BLaER1 treated with 17β-estradiol and CSF1 and Interleukin-3, amounts not matched to agents 10 nM and 100 nM (cell line): ENCODE data around the gene CAPN12.
"Not testable (repeated sequence)": the region's sequence is repeated elsewhere in the genome, so short reads cannot be mapped to it uniquely, and the experiment has no call there.

ENCODE experiments used
- H3K27ac ChIP-seq, 11 experiments: shearing (Covaris generic); formaldehyde crosslinking; 2 replicates each; pipeline ENCODE4 v1.8.1; 2022
- H3K27me3 ChIP-seq, 11 experiments: shearing (Covaris generic); formaldehyde crosslinking; 2 replicates each; pipeline ENCODE4 v1.8.1; 2022
- H3K36me3 ChIP-seq, 11 experiments: shearing (Covaris generic); formaldehyde crosslinking; 2 replicates each; pipeline ENCODE4 v1.8.1; 2022
- H3K4me1 ChIP-seq, 10 experiments: shearing (Covaris generic); formaldehyde crosslinking; 2 replicates each; pipeline ENCODE4 v1.8.1; 2022
- H3K4me2 ChIP-seq, 11 experiments: shearing (Covaris generic); formaldehyde crosslinking; 2 replicates each; pipeline ENCODE4 v1.8.1; 2022
- H3K4me3 ChIP-seq, 10 experiments: shearing (Covaris generic); formaldehyde crosslinking; 2 replicates each; pipeline ENCODE4 v1.8.1; 2022
- H3K9ac ChIP-seq, 11 experiments: shearing (Covaris generic); formaldehyde crosslinking; 2 replicates each; pipeline ENCODE4 v1.8.1; 2022
- H3K9me3 ChIP-seq, 11 experiments: shearing (Covaris generic); formaldehyde crosslinking; replicated peaks in 1 of 11; 2 replicates each; pipeline ENCODE4 v1.8.1; 2022
- H4K20me1 ChIP-seq, 11 experiments: shearing (Covaris generic); formaldehyde crosslinking; 2 replicates each; pipeline ENCODE4 v1.8.1; 2022
- Cebpa-rat ChIP-seq, 11 experiments: shearing (Covaris generic); IDR thresholded peaks; 2 replicates each; pipeline ENCODE4 v1.8.1; 2022

CAPN12 gene

GRCh38 chr19:38744298-38744681, at the start of gene CAPN12:
Gene CAPN12 (minus strand): TSS chr19:38744474. CDS start chr19:38744165, 309 bp downstream.
- Histone ChIP-seq H3K9me3 (no peaks in the 10 kb centered on the region), H4K20me1 (no peaks in the 10 kb centered on the region), H3K27ac (no peak within 1 kb of the TSS), H3K4me3 (no peak within 1 kb of the TSS), H3K4me2 (no peak within 1 kb of the TSS), H3K9ac (no peak within 1 kb of the TSS), H3K36me3 (no peaks in the 10 kb centered on the region), H3K4me1 (no peaks in the 10 kb centered on the region), H3K27me3 (no peaks in the 10 kb centered on the region)
- TF ChIP-seq Cebpa-rat (IDR thresholded peaks at IDR 0.05): no peak

- H3K27ac ChIP-seq: no peak overlapping the region
- peaks cover 0 to 9% (median 0%) of the 10 kb centered on the region in 11 experiments; a peak in 5 of 22 replicates for H3K9me3 ChIP-seq
- H3K9ac ChIP-seq: no peak overlapping the region
- H3K4me2 ChIP-seq: no peak overlapping the region
- no peak overlapping the region for H3K4me3 ChIP-seq
- peaks cover 0 to 8% (median 3%) of the 10 kb centered on the region in 10 experiments; a peak in 5 of 20 replicates for H3K4me1 ChIP-seq
- H4K20me1 ChIP-seq: no peaks in the 10 kb centered on the region
- H3K27me3 ChIP-seq: peaks cover 13 to 23% (median 21%) of the 10 kb centered on the region in 11 experiments
- H3K36me3 ChIP-seq: no peaks in the 10 kb centered on the region
- no peak for TF ChIP-seq Cebpa-rat (IDR thresholded peaks at IDR 0.05)
These were observed 49.4 kb upstream of the CAPN12 start for GRCh38 chr19:38793671-38794070.

- H3K4me2 ChIP-seq: no peak overlapping the region
- no peak overlapping the region for H3K4me3 ChIP-seq
- no peaks in the 10 kb centered on the region for H3K36me3 ChIP-seq
- H3K9ac ChIP-seq: no peak overlapping the region
- peaks cover 0 to 9% (median 0%) of the 10 kb centered on the region in 11 experiments; a peak in 5 of 22 replicates for H3K9me3 ChIP-seq
- no peak for TF ChIP-seq Cebpa-rat (IDR thresholded peaks at IDR 0.05)
- H3K27me3 ChIP-seq: peaks cover 13 to 23% (median 21%) of the 10 kb centered on the region in 11 experiments
- H4K20me1 ChIP-seq: no peaks in the 10 kb centered on the region
- H3K27ac ChIP-seq: no peak overlapping the region
- peaks cover 0 to 8% (median 3%) of the 10 kb centered on the region in 10 experiments; a peak in 5 of 20 replicates for H3K4me1 ChIP-seq
These were observed 48.9 kb upstream of the CAPN12 start for GRCh38 chr19:38793177-38793576.

- no peak for TF ChIP-seq Cebpa-rat (IDR thresholded peaks at IDR 0.05)
- H3K4me2 ChIP-seq: peak overlapping the region; percentile 7 to 59 (median 34); a peak in 12 of 22 replicates
These were observed 48.2 kb upstream of the CAPN12 start for GRCh38 chr19:38792250-38793111.

GRCh38 chr19:38791451-38792064, 47.3 kb upstream of the CAPN12 start:
- H3K4me2 ChIP-seq, H3K27ac ChIP-seq, H3K4me3 ChIP-seq: not testable (repeated sequence)

More at GRCh38 chr19:38792250-38793111, 48.2 kb upstream of the CAPN12 start:
- H3K27ac ChIP-seq: peak overlapping the region in 5 of 11 experiments; percentile 28 to 46 (median 33); a peak in 3 of 22 replicates
- no peaks in the 10 kb centered on the region for H4K20me1 ChIP-seq
- H3K9ac ChIP-seq: no peak overlapping the region
- H3K27me3 ChIP-seq: peaks cover 13 to 23% (median 21%) of the 10 kb centered on the region in 11 experiments
- 0 out of 20 replicates have a peak overlapping the region, but pooled peaks of 1 of the 10 experiments have one; percentile 17 for H3K4me3 ChIP-seq
- H3K9me3 ChIP-seq: peaks cover 0 to 9% (median 0%) of the 10 kb centered on the region in 11 experiments; a peak in 5 of 22 replicates
- H3K36me3 ChIP-seq: no peaks in the 10 kb centered on the region
- H3K4me1 ChIP-seq: peaks cover 0 to 8% (median 3%) of the 10 kb centered on the region in 10 experiments; a peak in 5 of 20 replicates

GRCh38 chr19:38790507-38791403, 46.5 kb upstream of the CAPN12 start:
- H3K4me3 ChIP-seq, H3K36me3 ChIP-seq, H3K4me1 ChIP-seq, H3K9ac ChIP-seq, H3K27ac ChIP-seq, H4K20me1 ChIP-seq, H3K9me3 ChIP-seq, H3K4me2 ChIP-seq: not testable (repeated sequence)
- H3K27me3 ChIP-seq: peaks cover 13 to 23% (median 21%) of the 10 kb centered on the region in 11 experiments

More at GRCh38 chr19:38791451-38792064, 47.3 kb upstream of the CAPN12 start:
- H3K4me1 ChIP-seq, H3K9me3 ChIP-seq, H3K9ac ChIP-seq, H4K20me1 ChIP-seq, H3K36me3 ChIP-seq: not testable (repeated sequence)
- H3K27me3 ChIP-seq: peaks cover 13 to 23% (median 21%) of the 10 kb centered on the region in 11 experiments

GRCh38 chr19:38788478-38789243, 44.4 kb upstream of the CAPN12 start, which contains the start of gene LGALS7B:
Gene LGALS7B (plus strand): TSS chr19:38789200. CDS start chr19:38789227, 27 bp downstream.
- peaks cover 0 to 8% (median 3%) of the 10 kb centered on the region in 10 experiments; a peak in 5 of 20 replicates for H3K4me1 ChIP-seq
- H4K20me1 ChIP-seq: no peaks in the 10 kb centered on the region
- H3K9ac ChIP-seq: no peak within 1 kb of the TSS
- H3K4me2 ChIP-seq: no peak within 1 kb of the TSS
- peaks cover 13 to 17% (median 17%) of the 10 kb centered on the region in 11 experiments for H3K27me3 ChIP-seq
- H3K27ac ChIP-seq: no peak within 1 kb of the TSS
- no peaks in the 10 kb centered on the region for H3K9me3 ChIP-seq
- H3K36me3 ChIP-seq: no peaks in the 10 kb centered on the region
- TF ChIP-seq Cebpa-rat (IDR thresholded peaks at IDR 0.05): no peak
- H3K4me3 ChIP-seq: no peak within 1 kb of the TSS
